GM19240 (cell line): ENCODE measurements around the gene SBNO2.
"Not testable (repeated sequence)": the region's sequence is repeated elsewhere in the genome, so short reads cannot be mapped to it uniquely, and the experiment has no call there.

Source experiments
- DNase-seq: peaks from one replicate; pipeline ENCODE4 v3.0.0; 2011; ENCODE audit warnings: low spot score; ENCODE audit not compliant: insufficient read length

SBNO2 gene

GRCh38 chr19:1122021-1122971, 51.8 kb downstream of the SBNO2 start:
- DNase-seq = no peak

- DNase-seq = no peak
These were observed 52.7 kb downstream of the SBNO2 start for GRCh38 chr19:1121395-1121794.

GRCh38 chr19:1119475-1120217, 54.4 kb downstream of the SBNO2 start:
- DNase-seq = no peak

GRCh38 chr19:1118999-1119398, 55.1 kb downstream of the SBNO2 start:
- DNase-seq = no peak

GRCh38 chr19:1117654-1118053, 56.4 kb downstream of the SBNO2 start:
- no peak for DNase-seq

- no peak for DNase-seq
These were observed 57.1 kb downstream of the SBNO2 start for GRCh38 chr19:1116726-1117581.

- no peak for DNase-seq
These were observed 58.2 kb downstream of the SBNO2 start for GRCh38 chr19:1115646-1116420.

GRCh38 chr19:1114728-1115127, 59.3 kb downstream of the SBNO2 start:
- DNase-seq = not testable (repeated sequence)

- no peak for DNase-seq
These were observed 60.0 kb downstream of the SBNO2 start for GRCh38 chr19:1113986-1114483.

- peak; percentile 99 for DNase-seq
These were observed 60.8 kb downstream of the SBNO2 start for GRCh38 chr19:1113030-1113985.

GRCh38 chr19:1112268-1113029, 61.6 kb downstream of the SBNO2 start:
- DNase-seq = no peak

GRCh38 chr19:1111641-1112267, 62.3 kb downstream of the SBNO2 start:
- DNase-seq = no peak

GRCh38 chr19:1110809-1111640, 63.0 kb downstream of the SBNO2 start:
- DNase-seq = no peak

- no peak for DNase-seq
These were observed 64.1 kb downstream of the SBNO2 start for GRCh38 chr19:1109697-1110671.

- no peak for DNase-seq
These were observed 65.0 kb downstream of the SBNO2 start for GRCh38 chr19:1109032-1109551.
